DMS53 treated with DMSO at 0.1 percent for 48 hours (cell line): Measurements from ENCODE around the gene UGGT1.

Experiments
- DNase-seq: peaks from one replicate; lab custom pipeline; 2025; ENCODE audit not compliant: unreplicated experiment; lab: John Stamatoyannopoulos, UW

UGGT1 gene

DNA sequence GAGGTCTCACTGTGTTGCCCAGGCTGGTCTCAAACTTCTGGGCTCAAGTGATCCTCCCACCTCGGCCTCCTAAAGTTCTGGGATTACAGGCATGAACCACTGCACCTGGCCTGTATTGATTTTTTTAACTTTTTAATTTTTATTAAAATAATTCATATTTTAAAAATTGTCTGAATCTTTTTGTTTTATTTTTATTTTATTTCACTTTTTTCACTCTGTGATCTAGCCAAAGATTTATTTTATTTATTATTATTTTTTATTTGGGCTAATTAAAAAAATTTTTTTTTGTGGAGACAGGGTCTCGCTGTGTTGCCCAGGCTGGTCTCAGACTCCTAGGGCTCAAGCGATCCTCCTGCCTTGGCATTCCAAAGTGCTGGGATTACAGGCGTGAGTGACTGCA lies 14.1 kb downstream of the UGGT1 start:
- DNase-seq: no peak

- no peak for DNase-seq
Measured at GRCh38 chr2:128108166-128108565, 17.2 kb downstream of the UGGT1 start.

GRCh38 chr2:128109243-128109642 lies 18.2 kb downstream of the UGGT1 start:
- DNase-seq: no peak

GRCh38 chr2:128115921-128116623 lies 25.1 kb downstream of the UGGT1 start:
- no peak for DNase-seq

DNA sequence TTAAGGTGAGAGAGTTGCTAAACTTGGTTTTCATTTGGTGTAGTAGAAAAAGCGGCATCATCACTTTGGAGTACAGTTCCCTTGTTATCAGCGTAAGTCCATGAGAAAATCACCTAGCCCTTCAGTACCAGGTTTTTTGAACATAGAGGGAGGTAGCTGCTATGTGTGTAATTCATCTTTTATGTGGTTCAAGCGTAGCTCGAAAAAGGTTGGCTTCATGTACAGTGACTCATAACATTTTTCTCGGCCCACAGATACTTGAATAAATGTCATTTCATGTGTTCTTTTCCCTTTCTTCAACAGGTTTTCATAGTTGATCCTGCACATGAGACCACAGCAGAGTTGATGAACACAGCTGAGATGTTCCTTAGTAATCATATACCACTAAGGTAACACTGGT lies 43.6 kb downstream of the UGGT1 start:
- DNase-seq: no peak

DNA sequence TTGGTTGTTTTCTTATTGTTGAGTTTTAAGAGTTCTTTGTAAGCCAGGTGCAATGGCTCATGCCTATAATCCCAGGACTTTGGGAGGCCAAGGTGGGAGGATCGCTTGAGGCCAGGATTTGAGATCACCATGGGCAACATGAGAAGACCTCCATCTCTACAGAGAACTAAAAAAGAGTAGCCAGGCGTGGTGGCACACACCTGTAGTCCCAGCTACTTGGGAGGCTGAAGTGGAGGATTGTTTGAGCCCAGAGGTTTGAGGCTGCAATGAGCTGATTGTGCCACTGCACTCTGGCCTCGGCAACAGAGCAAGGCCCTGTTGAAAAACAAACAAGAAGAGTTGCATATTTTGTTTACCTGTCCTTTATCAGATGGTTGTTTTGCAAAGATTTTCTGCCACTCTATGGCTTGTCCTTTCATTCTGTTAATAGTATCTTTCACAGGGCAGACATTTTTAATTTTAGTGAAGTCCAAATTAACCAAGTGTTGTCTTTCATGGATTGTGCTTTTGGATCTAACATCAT lies 46.2 kb downstream of the UGGT1 start:
- no peak for DNase-seq

- no peak for DNase-seq
Measured at GRCh38 chr2:128139624-128140023, 48.6 kb downstream of the UGGT1 start.

- no peak for DNase-seq
Measured at GRCh38 chr2:128145651-128146050, 54.7 kb downstream of the UGGT1 start.

- DNase-seq: no peak
Measured at GRCh38 chr2:128153786-128154185, 62.8 kb downstream of the UGGT1 start.

DNA sequence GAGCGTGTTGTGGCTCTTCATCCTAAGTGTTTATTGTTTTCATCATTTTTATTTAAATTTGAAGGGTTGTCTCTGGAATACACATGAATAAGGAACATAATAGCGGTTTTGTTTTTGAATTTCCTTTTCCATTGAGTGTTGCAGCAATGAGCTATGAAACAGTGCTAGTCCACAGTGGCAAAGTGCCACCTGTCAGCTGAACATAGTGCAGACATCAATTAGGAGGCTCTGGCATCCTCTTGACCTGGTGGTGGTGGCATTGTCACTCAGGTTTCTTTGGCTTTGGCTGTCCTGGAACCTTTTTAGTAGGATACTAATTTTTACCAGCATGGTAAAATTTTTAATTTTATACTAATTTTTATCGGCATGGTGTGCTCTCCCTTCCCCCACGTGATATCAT lies 63.2 kb downstream of the UGGT1 start:
- DNase-seq: no peak

- DNase-seq: no peak
Measured at GRCh38 chr2:128155970-128156369, 65.0 kb downstream of the UGGT1 start.

GRCh38 chr2:128156812-128157211 lies 65.8 kb downstream of the UGGT1 start:
- DNase-seq: no peak

GRCh38 chr2:128157644-128158043 lies 66.6 kb downstream of the UGGT1 start:
- DNase-seq: no peak

- DNase-seq: no peak
Measured at GRCh38 chr2:128158176-128158575, 67.2 kb downstream of the UGGT1 start.

GRCh38 chr2:128159437-128159836 lies 68.4 kb downstream of the UGGT1 start:
- DNase-seq: no peak

DNA sequence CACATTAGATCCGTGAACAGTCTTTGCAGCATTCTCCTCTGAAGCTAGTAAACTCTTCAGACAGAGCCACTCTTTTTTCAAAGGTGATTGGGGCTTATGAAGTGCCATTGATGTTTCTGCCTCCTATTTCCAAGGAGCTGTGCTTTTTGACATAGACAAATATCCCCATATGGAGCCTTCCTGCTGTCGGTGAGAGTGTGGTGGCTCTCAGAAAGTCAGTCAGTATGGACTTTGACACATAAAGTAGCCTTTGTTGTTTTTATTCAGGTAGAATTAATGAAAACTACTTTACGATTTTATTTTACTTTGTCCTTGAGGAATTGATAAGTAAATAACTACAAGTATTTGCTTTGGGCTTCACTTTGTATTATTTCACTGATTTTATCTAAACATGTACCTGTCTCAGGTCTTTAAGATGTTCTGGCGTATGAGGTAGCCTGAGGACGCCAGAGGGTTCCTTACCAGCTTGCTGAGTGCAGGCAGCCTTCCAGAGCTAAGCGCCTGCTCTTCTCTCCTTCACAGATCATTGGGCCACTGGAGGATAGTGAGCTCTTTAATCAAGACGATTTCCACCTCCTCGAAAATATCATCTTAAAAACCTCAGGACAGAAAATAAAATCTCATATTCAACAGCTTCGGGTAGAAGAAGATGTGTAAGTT lies 69.7 kb downstream of the UGGT1 start:
- DNase-seq: no peak

- DNase-seq: no peak
Measured at GRCh38 chr2:128162266-128162665, 71.3 kb downstream of the UGGT1 start.

DNA sequence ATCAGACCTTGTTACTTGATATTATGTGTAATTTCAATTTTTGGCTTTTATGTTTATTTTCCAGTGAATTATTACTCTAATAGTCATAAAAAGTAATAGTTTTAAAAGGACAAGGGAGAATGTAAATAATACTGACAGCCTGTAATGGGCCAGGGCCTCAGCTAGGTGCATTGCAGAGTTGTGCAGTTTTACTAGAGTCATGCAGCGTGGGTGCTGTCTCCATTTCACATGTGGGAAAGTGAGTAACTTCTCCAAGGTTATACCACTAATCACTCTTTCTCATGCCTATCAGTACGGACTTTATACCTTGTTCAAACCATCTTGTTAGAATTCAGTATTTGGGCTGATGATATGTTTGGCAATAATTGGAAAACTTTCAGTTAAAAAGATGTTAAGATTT lies 73.3 kb downstream of the UGGT1 start:
- DNase-seq: no peak

GRCh38 chr2:128166746-128167353 lies 75.8 kb downstream of the UGGT1 start:
- DNase-seq: no peak

DNA sequence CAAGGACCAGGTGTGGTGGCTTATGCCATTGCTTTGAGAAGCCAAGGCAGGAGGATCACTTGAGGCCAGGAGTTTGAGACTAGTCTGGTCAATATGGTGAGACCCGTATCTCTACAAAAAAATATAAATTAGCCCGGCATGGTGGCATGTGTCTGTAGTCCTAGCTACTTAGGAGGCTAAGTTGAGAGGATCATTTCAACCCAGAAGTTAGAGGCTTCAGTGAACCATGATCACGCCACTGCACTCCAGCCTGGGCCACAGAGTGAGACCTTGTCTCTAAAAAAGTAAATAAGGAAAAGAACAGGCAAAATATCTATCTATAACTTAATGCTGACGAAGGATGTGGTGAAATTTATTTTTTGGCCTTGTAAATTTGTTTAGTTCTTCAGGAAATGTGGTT lies 78.1 kb downstream of the UGGT1 start:
- no peak for DNase-seq

- no peak for DNase-seq
Measured at GRCh38 chr2:128169497-128169896, 78.5 kb downstream of the UGGT1 start.
